H1 (cell line): ENCODE results near the gene SGK2. TPM values are rescaled to one million over a fixed set of nuclear protein-coding genes. Genes with fewer than 3 reads are reported as not detected.

Source experiments
- ATF2 ChIP-seq: IDR thresholded peaks from 2 replicates; pipeline ENCODE4 v1.6.1; 2012; ENCODE audit warnings: low read length, inconsistent platforms
- BACH1 ChIP-seq: IDR thresholded peaks from 2 replicates; pipeline ENCODE4 v1.6.1; 2012; ENCODE audit warnings: low read length, improper control_type of control experiment
- GTF2F1 ChIP-seq: IDR thresholded peaks from 2 replicates; pipeline ENCODE4 v1.6.1; 2012; ENCODE audit warnings: low read depth, low read length, improper control_type of control experiment, borderline replicate concordance
- POLR2AphosphoS5 ChIP-seq: IDR thresholded peaks from 2 replicates; pipeline ENCODE4 v1.6.1; 2011; ENCODE audit warnings: low read depth, low read length
- polyA plus RNA-seq, 7 experiments: library from polyadenylated mRNA; depleted of rRNA in 3 of 7; stranded (reverse) in 5 of 7; unstranded in 2 of 7; fragments of >200 nt in 5 of 7; fragments of 200-250 nt in 2 of 7; gene quantifications; 1 replicate in 5 of 7; 2 replicates in 1 of 7; 4 replicates in 1 of 7; pipeline versions ENCODE4 v1.2.1 to v1.2.3, GENCODE V29; 2011 to 2013; ENCODE audit warnings: missing spikeins in 2 of 7, mixed read lengths in 2 of 7
- total RNA-seq: library from RNA; stranded (reverse); fragmentation: NEBNext Ultra II Directional; extraction: Animal tissue kit (Norgen Biotek cat#: 25700); gene quantifications from 2 replicates; pipeline ENCODE4 v1.2.1, GENCODE V29; 2021

The SGK2 gene
- total and polyA plus RNA-seq, 2 of the 8 experiments (the other 6 are each of a cell fraction or from before 2014, with no cell fraction given) = 0.21 TPM; not detected in 1

- TF ChIP-seq ATF2 (no peak), GTF2F1 (no peak), POLR2AphosphoS5 (no peak), BACH1 (no peak)
Measured at GRCh38 chr20:43535370-43536004, 23.3 kb upstream of the SGK2 start (continued).
